IMR-90 (cell line): ENCODE data around the gene SLC66A1. TPM values are rescaled to one million over a fixed set of nuclear protein-coding genes. Genes with fewer than 3 reads are reported as not detected.
"Not testable (repeated sequence)": the region's sequence is repeated elsewhere in the genome, so short reads cannot be mapped to it uniquely, and the experiment has no call there.

Experiments
- ATAC-seq: fragments of 200-7000 bp; cut with Tn5 transposase; 2 replicates; pipeline ENCODE4 v1.9.1; 2020; ENCODE audit warnings: low read depth, mild to moderate bottlenecking, moderate library complexity
- BruUV-seq: library from RNA; stranded (reverse); fragments of 400-500 nt; replicated peaks from 2 replicates; lab custom pipeline; 2021; lab: Mats Ljungman, UMichigan
- CTCF ChIA-PET: fragments of 300-600 bp; formaldehyde crosslinking; extraction: SDS; loops from one replicate; lab custom pipeline; 2021; ENCODE audit warnings: antibody characterized with exemption; lab: Yijun Ruan, JAX
- POLR2A ChIA-PET: fragments of 300-600 bp; sonication (Branson Sonifier 250); formaldehyde crosslinking; loops from one replicate; lab custom pipeline; 2022; ENCODE audit warnings: antibody characterized with exemption; ENCODE audit not compliant: unreplicated experiment; lab: Charles Lee
- DNase-seq: peaks from one replicate; pipeline ENCODE4 v3.0.0; 2013
- H2AFZ ChIP-seq: replicated peaks from 2 replicates; pipeline ENCODE3; 2013; ENCODE audit warnings: low read length, mild to moderate bottlenecking; ENCODE audit not compliant: poor library complexity
- H2AK5ac ChIP-seq: 2 replicates; pipeline ENCODE4 v1.6.1; 2013; ENCODE audit warnings: low read depth, low read length, inconsistent platforms
- H2AK9ac ChIP-seq: replicated peaks from 2 replicates; pipeline ENCODE3; 2013; ENCODE audit warnings: mild to moderate bottlenecking, low read depth, low read length, moderate library complexity; ENCODE audit not compliant: poor library complexity
- H2BK120ac ChIP-seq: 2 replicates; pipeline ENCODE4 v1.6.1; 2013; ENCODE audit warnings: low read depth, low read length, inconsistent platforms
- H2BK15ac ChIP-seq: 3 replicates; pipeline ENCODE4 v1.6.1; 2013; ENCODE audit warnings: low read depth, low read length, inconsistent platforms
- H2BK20ac ChIP-seq: 2 replicates; pipeline ENCODE4 v1.6.1; 2013; ENCODE audit warnings: low read depth, mild to moderate bottlenecking, inconsistent platforms, low read length, moderate library complexity
- H2BK5ac ChIP-seq: 2 replicates; pipeline ENCODE4 v1.6.1; 2013; ENCODE audit warnings: mild to moderate bottlenecking, low read depth, low read length, inconsistent platforms; ENCODE audit not compliant: poor library complexity, severe bottlenecking
- H3K14ac ChIP-seq: replicated peaks from 2 replicates; pipeline ENCODE4 v1.6.1; 2013; ENCODE audit warnings: low read depth, low read length, inconsistent platforms
- H3K18ac ChIP-seq: 2 replicates; pipeline ENCODE4 v1.6.1; 2013; ENCODE audit warnings: low read depth, low read length, control low read depth
- H3K23ac ChIP-seq: 2 replicates; pipeline ENCODE4 v1.6.1; 2013; ENCODE audit warnings: low read depth, low read length, inconsistent platforms
- H3K27ac ChIP-seq: 2 replicates; pipeline ENCODE4 v1.5.1; 2013; ENCODE audit warnings: mild to moderate bottlenecking, control low read depth, low read length; ENCODE audit not compliant: insufficient read depth
- H3K27me3 ChIP-seq: 2 replicates; pipeline ENCODE4 v1.6.1; 2013; ENCODE audit warnings: low read length; ENCODE audit not compliant: control insufficient read depth, insufficient read depth
- H3K36me3 ChIP-seq: 2 replicates; pipeline ENCODE4 v1.6.1; 2013; ENCODE audit warnings: low read length, mixed read lengths; ENCODE audit not compliant: control insufficient read depth, insufficient read depth
- H3K4ac ChIP-seq: 2 replicates; pipeline ENCODE4 v1.6.1; 2013; ENCODE audit warnings: low read depth, low read length, inconsistent platforms
- H3K4me1 ChIP-seq: 2 replicates; pipeline ENCODE4 v1.6.1; 2013; ENCODE audit warnings: low read length, mixed read lengths; ENCODE audit not compliant: control insufficient read depth, insufficient read depth
- H3K4me2 ChIP-seq: 2 replicates; pipeline ENCODE4 v1.6.1; 2013; ENCODE audit warnings: low read depth, mild to moderate bottlenecking, control low read depth, low read length, moderate library complexity
- H3K4me3 ChIP-seq: 2 replicates; pipeline ENCODE4 v1.5.1; 2013; ENCODE audit warnings: low read depth, mild to moderate bottlenecking, control low read depth, low read length, moderate library complexity; ENCODE audit not compliant: insufficient read depth
- H3K56ac ChIP-seq: 2 replicates; pipeline ENCODE4 v1.6.1; 2013; ENCODE audit warnings: low read length, inconsistent platforms; ENCODE audit not compliant: insufficient read depth; ENCODE audit errors: extremely low read depth
- H3K79me1 ChIP-seq, 2 experiments: 2 replicates each; pipeline ENCODE4 v1.6.1; 2013; ENCODE audit warnings: low read length in 2 of 2, inconsistent platforms in 1 of 2, low read depth in 1 of 2
- H3K9ac ChIP-seq: 2 replicates; pipeline ENCODE4 v1.6.1; 2013; ENCODE audit warnings: low read depth, low read length, control low read depth
- H3K9me1 ChIP-seq: 2 replicates; pipeline ENCODE4 v1.6.1; 2013; ENCODE audit warnings: low read length, inconsistent platforms; ENCODE audit not compliant: insufficient read depth
- H3K9me3 ChIP-seq: 2 replicates; pipeline ENCODE4 v1.6.1; 2013; ENCODE audit warnings: low read length; ENCODE audit not compliant: control insufficient read depth, insufficient read depth
- H4K20me1 ChIP-seq: 2 replicates; pipeline ENCODE4 v1.6.1; 2013; ENCODE audit warnings: low read length, inconsistent platforms; ENCODE audit not compliant: insufficient read depth
- H4K5ac ChIP-seq: 2 replicates; pipeline ENCODE4 v1.6.1; 2013; ENCODE audit warnings: mild to moderate bottlenecking, low read depth, low read length, control low read depth
- H4K8ac ChIP-seq, 2 experiments: 2 replicates each; pipeline ENCODE4 v1.6.1; 2013; ENCODE audit warnings: low read depth in 2 of 2, low read length in 2 of 2, control low read depth in 1 of 2, inconsistent platforms in 1 of 2
- H4K91ac ChIP-seq: 2 replicates; pipeline ENCODE4 v1.6.1; 2013; ENCODE audit warnings: low read depth, low read length, inconsistent platforms; ENCODE audit not compliant: insufficient read depth
- WGBS, 2 experiments: methylation state at CpG; one replicate each; pipeline versions ENCODE4 v1.1.5 to v1.1.7; 2013; ENCODE audit warnings: missing lambda C conversion rate in 2 of 2; ENCODE audit not compliant: insufficient read length in 1 of 2; ENCODE audit errors: extremely low coverage in 2 of 2; 5-methylcytosine and 5-hydroxymethylcytosine counted together
- dilution Hi-C: fragments of 300-500 bp; cut with HindIII; formaldehyde crosslinking; loops from one replicate; pipeline ENCODE4 v1.14.3; 2018; ENCODE audit warnings: low sequenced_read_pairs; ENCODE audit not compliant: unreplicated experiment
- in situ Hi-C: fragments of 300-500 bp; cut with MboI; formaldehyde crosslinking; loops from 3 replicates; pipeline ENCODE4 v1.14.3; 2019; ENCODE audit warnings: low sequenced_read_pairs, inconsistent platforms, mixed read lengths
- intact Hi-C: fragments of 100-400 bp; cut with micrococcal nuclease; formaldehyde crosslinking; loops from 2 replicates; pipeline ENCODE4 v1.10.0; 2022
- polyA plus RNA-seq, 3 experiments: library from polyadenylated mRNA; depleted of rRNA; stranded (reverse); fragments of >200 nt; gene quantifications; 2 replicates each; pipeline ENCODE4 v1.2.3, GENCODE V29; 2012; ENCODE audit warnings: low replicate concordance in 1 of 3
- total RNA-seq: library from RNA; depleted of rRNA; stranded (reverse); fragments of >200 nt; gene quantifications from 2 replicates; pipeline ENCODE4 v1.2.3, GENCODE V29; 2012

The SLC66A1 gene
- total and polyA plus RNA-seq, 2 of the 4 experiments (the other 2 are of a cell fraction): 6.8 to 18.9 TPM

DNA sequence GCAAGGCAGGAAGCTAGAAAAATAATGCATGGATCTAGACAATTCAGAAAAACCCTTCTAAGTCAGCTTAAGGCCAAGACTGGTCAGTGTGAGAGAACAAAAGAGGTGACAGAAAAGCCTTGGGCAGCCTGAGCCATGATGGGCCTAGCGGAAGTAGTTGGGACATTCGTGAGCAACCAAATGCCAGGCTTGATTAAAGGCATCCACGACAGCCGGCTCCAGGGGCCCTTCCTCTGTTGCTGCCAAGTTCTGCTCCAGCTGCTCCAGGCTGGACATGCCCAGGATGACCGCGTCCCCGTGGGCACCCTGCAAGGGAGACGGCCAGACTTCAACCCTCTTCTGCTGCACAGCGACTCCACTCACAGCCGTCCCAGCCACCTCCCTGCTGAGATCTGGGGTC is 8.0 kb upstream of the SLC66A1 start:
- H3K14ac ChIP-seq, H2BK120ac ChIP-seq, POLR2A ChIA-PET, H3K4me3 ChIP-seq, H2AK5ac ChIP-seq, H3K9me3 ChIP-seq, H4K5ac ChIP-seq, H3K4me2 ChIP-seq, H3K27ac ChIP-seq, H3K4me1 ChIP-seq, H4K20me1 ChIP-seq, dilution Hi-C loops, H4K8ac ChIP-seq, H3K18ac ChIP-seq, H2BK20ac ChIP-seq, H3K9me1 ChIP-seq, H2AFZ ChIP-seq, H4K91ac ChIP-seq, H3K23ac ChIP-seq, H3K79me1 ChIP-seq, H2AK9ac ChIP-seq, ATAC-seq, H3K56ac ChIP-seq, H3K4ac ChIP-seq, DNase-seq, intact Hi-C loops, BruUV-seq, H2BK5ac ChIP-seq, H2BK15ac ChIP-seq, H3K9ac ChIP-seq, H3K27me3 ChIP-seq, in situ Hi-C loops: not testable (repeated sequence)
- no CpG with 5 or more reads among the region's 10 CpGs for WGBS, 2 experiments
- CTCF ChIA-PET: interaction anchor here (0.6 kb wide), 2 partner anchors 52 to 280 kb away, joined by 3 to 5 read pairs; partner anchors contain the start of gene MRTO4
- H3K36me3 ChIP-seq: peaks cover 52% of the 10 kb centered on the region
